HFFc6 (cell line): ENCODE data around the gene CIB4. TPM values are rescaled to one million over a fixed set of nuclear protein-coding genes. Genes with fewer than 3 reads are reported as not detected.

ENCODE experiments used
- DNase-seq: peaks from one replicate; pipeline ENCODE4 v3.0.0-alpha.2; 2018
- H3K27ac Mint-ChIP-seq: 2 replicates; pipeline ENCODE4 v1.8.0; 2020; ENCODE audit warnings: mild to moderate bottlenecking, mixed read lengths
- H3K27me3 Mint-ChIP-seq: 2 replicates; pipeline ENCODE4 v1.8.0; 2021; ENCODE audit warnings: mild to moderate bottlenecking, moderate library complexity, mixed read lengths; ENCODE audit not compliant: insufficient read depth
- H3K36me3 Mint-ChIP-seq: 2 replicates; pipeline ENCODE4 v1.8.0; 2021; ENCODE audit warnings: low read depth, mixed read lengths
- H3K4me1 Mint-ChIP-seq: 2 replicates; pipeline ENCODE4 v1.8.0; 2020; ENCODE audit warnings: low read depth, mixed read lengths
- H3K4me3 Mint-ChIP-seq: 2 replicates; pipeline ENCODE4 v1.8.0; 2020; ENCODE audit warnings: mild to moderate bottlenecking, moderate library complexity, mixed read lengths
- H3K9me3 Mint-ChIP-seq: 2 replicates; pipeline ENCODE4 v1.8.0; 2020; ENCODE audit warnings: mild to moderate bottlenecking, mixed read lengths
- CTCF ChIP-seq: fragments of 200-600 bp; sonication (generic); IDR thresholded peaks from 2 replicates; pipeline ENCODE4 v1.5.0; 2021; ENCODE audit warnings: antibody characterized with exemption, mild to moderate bottlenecking
- total RNA-seq, 6 experiments: library from RNA; stranded (reverse); fragmentation: NEBNext Ultra II Directional; extraction: Animal tissue kit (Norgen Biotek cat#: 25700); gene quantifications; 2 replicates in 1 of 6; 3 replicates in 5 of 6; pipeline ENCODE4 v1.2.3, GENCODE V29; 2021

CIB4 gene
- total RNA-seq, 6 experiments from 2014 or later = not detected

GRCh38 chr2:26564121-26564644, 77.0 kb downstream of the CIB4 start:
- DNase-seq = no peak
- no peaks in the 10 kb centered on the region for H3K4me1 Mint-ChIP-seq
- no peaks in the 10 kb centered on the region for H3K36me3 Mint-ChIP-seq
- TF ChIP-seq CTCF = no peak
- H3K27ac Mint-ChIP-seq = no peak overlapping the region
- peaks cover 74% of the 10 kb centered on the region for H3K27me3 Mint-ChIP-seq
- H3K4me3 Mint-ChIP-seq = no peak overlapping the region
- H3K9me3 Mint-ChIP-seq = no peaks in the 10 kb centered on the region

GRCh38 chr2:26563686-26564085, 77.5 kb downstream of the CIB4 start:
- no peak overlapping the region for H3K4me3 Mint-ChIP-seq
- no peak for DNase-seq
- TF ChIP-seq CTCF = no peak
- H3K27me3 Mint-ChIP-seq = peaks cover 73% of the 10 kb centered on the region
- no peaks in the 10 kb centered on the region for H3K9me3 Mint-ChIP-seq
- no peak overlapping the region for H3K27ac Mint-ChIP-seq
- H3K36me3 Mint-ChIP-seq = no peaks in the 10 kb centered on the region
- no peaks in the 10 kb centered on the region for H3K4me1 Mint-ChIP-seq

- no peak overlapping the region for H3K27ac Mint-ChIP-seq
- no peak for DNase-seq
- H3K4me3 Mint-ChIP-seq = no peak overlapping the region
Observed at GRCh38 chr2:26562811-26563645, 78.1 kb downstream of the CIB4 start.

GRCh38 chr2:26561918-26562810, 79.0 kb downstream of the CIB4 start:
- Mint-ChIP-seq H3K27ac (no peak overlapping the region), H3K4me3 (no peak overlapping the region)
- TF ChIP-seq CTCF = peak; percentile 51

More at GRCh38 chr2:26562811-26563645, 78.1 kb downstream of the CIB4 start:
- no peaks in the 10 kb centered on the region for H3K36me3 Mint-ChIP-seq
- no peak for TF ChIP-seq CTCF
- peaks cover 76% of the 10 kb centered on the region for H3K27me3 Mint-ChIP-seq
- no peaks in the 10 kb centered on the region for H3K9me3 Mint-ChIP-seq
- H3K4me1 Mint-ChIP-seq = no peaks in the 10 kb centered on the region

GRCh38 chr2:26561376-26561775, 79.8 kb downstream of the CIB4 start:
- no peak overlapping the region for H3K27ac Mint-ChIP-seq
- no peaks in the 10 kb centered on the region for H3K36me3 Mint-ChIP-seq
- DNase-seq = no peak
- no peak for TF ChIP-seq CTCF
- H3K9me3 Mint-ChIP-seq = no peaks in the 10 kb centered on the region
- H3K4me3 Mint-ChIP-seq = no peak overlapping the region
- H3K4me1 Mint-ChIP-seq = no peaks in the 10 kb centered on the region
- H3K27me3 Mint-ChIP-seq = peaks cover 80% of the 10 kb centered on the region

More at GRCh38 chr2:26561918-26562810, 79.0 kb downstream of the CIB4 start:
- Mint-ChIP-seq H3K36me3 (no peaks in the 10 kb centered on the region), H3K9me3 (no peaks in the 10 kb centered on the region), H3K4me1 (no peaks in the 10 kb centered on the region), H3K27me3 (peaks cover 79% of the 10 kb centered on the region)
- DNase-seq = no peak
